ENCODE data around the gene TSHZ2.

- TF ChIP-seq CTCF (IDR thresholded peaks at IDR 0.05) (no peak), ZFX (IDR thresholded peaks at IDR 0.05; ENCODE audit: borderline replicate concordance) (no peak)
These were observed 412.2 kb downstream of the TSHZ2 start for GRCh38 chr20:53384392-53384791.
